NK-92 treated with Interleukin-12 subunit alpha and Interleukin-12 subunit beta, amount 100 ng/mL, for 24 hours (cell line): Measurements from ENCODE around the gene SIPA1L2.

ENCODE experiments used
- DNase-seq: peaks from one replicate; lab custom pipeline; 2025; lab: John Stamatoyannopoulos, UW

The SIPA1L2 gene

DNA sequence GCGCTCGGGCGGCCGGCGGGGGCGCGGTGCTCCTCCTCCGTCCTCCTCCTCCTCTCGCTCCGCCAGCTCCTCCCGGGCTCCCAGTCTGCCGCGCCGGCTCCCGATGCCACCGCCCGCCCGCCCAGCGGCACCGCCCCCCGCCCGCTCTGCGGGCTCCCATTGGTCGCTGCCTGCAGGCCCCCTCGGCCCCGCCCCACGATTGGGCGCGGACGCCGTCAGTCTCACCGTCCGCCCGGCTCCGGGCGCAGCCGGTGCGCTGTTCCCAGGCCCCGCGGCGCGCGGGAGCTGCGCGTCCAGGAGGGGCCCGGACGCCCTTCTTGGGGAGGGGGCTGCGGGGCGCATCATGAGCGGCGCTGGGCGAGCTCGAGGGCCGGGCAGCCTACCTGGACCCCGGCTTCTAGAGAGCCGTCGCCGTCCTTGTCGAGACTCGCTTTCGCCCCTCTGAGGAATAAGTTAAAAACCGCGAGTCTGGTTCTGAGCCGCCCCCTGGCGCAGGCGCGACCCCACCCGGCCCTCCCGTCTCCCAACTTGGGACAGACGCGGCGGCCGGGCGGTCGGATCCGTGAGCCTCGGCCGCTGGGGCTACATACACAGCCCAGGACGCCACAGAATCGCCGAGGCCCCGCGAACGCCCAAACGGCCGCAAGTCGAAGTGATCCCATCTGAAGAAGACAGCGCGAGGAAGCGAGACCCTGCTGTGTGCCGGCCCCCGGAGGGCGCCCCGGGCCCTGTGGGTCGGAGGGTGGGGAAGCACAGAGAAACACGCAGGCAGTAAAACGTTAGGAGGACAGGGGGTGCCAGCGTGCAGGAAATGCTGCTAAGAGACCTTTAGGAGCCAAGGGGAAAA is at the start of gene SIPA1L2:
SIPA1L2 (minus strand) TSS at position 87 of the 847 bp plus-strand sequence. CDS start 114,794 bp downstream, outside the sequence.
- no peak for DNase-seq

GRCh38 chr1:232678185-232678886 is 48.4 kb upstream of the SIPA1L2 start:
- no peak for DNase-seq

DNA sequence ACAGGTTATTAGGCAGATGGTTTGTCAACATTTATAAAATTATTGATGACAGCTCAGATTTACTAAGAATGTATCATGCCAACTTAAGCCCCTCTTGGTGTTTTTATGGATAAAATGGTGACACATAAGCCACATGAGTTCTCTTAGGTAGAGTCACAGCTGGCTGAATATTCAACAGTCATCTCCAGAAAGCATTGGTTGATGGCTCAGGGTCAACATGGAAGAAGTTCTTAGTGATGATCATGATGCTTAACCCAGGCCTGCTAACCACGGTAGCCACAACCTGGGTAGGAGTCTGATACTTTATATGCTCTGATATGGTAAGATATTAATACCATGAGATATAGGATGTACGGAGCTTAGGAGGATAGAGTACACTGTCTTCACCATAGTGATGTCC is 46.4 kb upstream of the SIPA1L2 start:
- DNase-seq: no peak

- no peak for DNase-seq
Observed at GRCh38 chr1:232675898-232676297, 46.0 kb upstream of the SIPA1L2 start.

DNA sequence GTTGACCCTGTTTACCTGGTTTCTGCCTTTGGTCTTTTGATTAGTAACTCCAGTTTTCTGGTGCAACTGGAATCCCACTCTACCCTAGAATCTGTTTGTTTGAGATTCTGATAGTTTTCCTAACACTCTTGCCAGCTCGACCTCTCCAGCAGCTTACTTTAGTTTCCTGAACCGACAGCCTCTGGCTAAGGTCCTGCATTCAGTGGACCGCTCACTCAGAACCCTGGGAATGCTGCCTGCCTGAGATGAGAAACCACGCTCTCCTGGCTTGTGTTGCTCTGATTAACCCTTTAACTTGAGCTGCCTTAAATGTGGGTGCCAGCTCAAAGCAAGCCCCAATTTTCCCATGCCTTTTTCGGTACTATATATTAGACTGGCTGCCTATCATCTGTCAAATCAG is 45.3 kb upstream of the SIPA1L2 start:
- no peak for DNase-seq

DNA sequence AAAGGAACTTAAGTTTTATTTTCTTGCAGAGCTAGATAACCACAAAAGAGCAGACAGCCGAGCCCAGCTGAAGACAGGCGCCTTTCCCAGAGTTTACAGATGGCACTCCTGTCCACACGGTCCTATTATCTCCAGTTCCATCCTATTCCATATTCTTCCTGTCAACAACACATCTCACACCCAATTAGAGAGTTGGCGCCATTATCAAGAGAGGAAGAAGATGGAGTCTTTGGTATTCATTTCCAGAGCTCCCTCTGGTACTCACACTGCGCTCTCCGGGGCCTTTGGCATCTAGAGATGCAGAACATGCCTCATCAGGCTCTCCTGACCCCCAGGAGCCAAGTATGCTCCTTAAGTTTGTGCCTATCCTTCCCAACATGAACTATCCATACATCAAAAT is 43.3 kb upstream of the SIPA1L2 start:
- no peak for DNase-seq

DNA sequence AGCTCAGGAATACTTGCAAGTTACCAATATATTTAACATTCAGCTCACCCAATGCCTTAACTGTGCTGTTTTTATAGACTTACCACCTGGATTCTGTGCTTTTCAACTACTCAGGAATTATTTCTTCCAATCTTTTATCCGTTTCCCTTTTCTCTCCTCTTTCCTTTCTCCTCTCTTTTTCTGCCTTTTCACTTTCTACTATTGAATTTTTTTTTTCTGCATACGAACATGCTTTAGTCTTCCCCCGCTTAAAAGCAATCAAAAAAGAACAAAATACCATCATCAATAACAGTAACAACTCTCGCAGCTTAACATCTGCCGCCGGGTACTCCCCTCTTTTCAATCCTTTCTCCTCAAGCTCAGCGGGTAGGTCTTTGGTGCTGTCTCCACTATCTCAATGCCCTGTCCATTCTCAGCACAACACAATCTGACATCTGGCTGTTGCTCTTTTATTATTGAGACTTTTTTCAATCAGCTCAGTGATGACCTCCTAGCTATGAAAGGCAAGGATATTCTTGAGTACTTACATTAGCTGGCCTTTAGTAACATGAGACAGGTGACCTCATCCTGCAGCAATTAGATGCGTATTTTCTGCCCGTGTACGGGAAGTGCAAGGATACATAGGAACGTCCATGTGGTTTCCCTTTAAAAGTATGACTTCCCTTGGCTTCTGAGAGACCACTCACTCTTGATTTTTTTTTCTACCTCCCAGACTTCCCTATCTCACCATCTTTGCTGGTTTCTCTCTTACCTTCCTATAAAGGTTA is 40.2 kb upstream of the SIPA1L2 start:
- no peak for DNase-seq

DNA sequence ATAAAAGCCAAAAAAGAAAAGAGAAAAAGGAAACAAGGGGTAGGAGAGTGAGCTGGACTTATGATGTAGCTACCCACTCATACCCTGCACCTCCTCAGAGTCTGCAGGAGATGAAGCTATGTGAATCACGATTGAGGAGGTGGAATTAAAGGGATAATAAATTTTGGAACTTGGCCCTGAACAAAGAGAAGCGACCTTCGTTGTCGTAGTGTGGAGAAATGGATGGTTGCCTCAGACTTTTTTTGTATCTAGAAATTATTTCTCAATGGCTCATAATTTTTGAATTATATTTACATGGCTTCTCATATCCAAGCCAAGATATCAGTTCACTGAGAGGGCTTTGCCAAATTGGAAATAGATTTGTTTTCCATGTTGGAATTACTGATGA is 37.8 kb upstream of the SIPA1L2 start:
- no peak for DNase-seq

- DNase-seq: no peak
Observed at GRCh38 chr1:232667094-232667777, 37.3 kb upstream of the SIPA1L2 start.

DNA sequence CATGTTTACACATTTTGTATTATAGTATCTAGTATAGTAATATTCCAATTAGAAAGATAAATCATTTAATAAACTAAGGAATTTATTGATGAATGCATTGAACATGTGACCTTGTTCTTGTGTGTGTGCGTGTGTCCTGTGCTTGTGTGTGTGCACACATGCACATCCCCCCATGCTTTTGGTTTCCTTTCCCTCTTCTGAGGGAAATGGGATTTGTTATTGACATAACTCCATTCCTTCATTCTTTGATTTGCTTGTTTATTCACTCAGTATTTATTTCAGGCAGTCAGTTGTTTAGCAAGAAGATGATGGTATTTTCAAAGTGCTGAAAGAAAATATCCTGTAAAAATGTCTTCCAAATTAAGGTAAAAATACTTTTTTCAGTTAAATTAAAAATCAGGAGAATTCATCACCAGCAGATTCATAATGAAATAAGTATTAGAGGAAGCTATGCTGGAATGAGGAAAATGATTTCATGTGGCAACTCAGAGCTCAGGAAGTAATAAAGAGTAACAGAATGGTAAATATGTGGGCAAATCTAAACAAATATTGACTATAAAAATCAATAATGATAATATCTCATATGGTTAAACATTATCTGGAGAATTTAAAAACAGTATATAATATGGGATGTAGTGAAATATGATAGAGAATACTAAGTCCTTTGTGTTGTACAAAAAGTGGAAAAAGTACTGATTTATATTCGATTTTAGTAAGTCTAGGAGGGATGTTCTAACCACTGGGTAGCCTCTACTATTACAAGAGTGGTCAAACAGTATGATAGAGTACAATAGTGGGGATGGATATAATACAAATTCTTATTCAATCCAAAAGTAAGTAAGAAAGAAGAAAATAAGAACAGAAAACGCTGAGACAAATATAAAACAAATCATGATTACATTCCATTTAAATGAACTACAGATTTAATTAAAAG is 35.2 kb upstream of the SIPA1L2 start:
- DNase-seq: no peak

GRCh38 chr1:232662910-232663309 is 33.0 kb upstream of the SIPA1L2 start:
- DNase-seq: no peak

DNA sequence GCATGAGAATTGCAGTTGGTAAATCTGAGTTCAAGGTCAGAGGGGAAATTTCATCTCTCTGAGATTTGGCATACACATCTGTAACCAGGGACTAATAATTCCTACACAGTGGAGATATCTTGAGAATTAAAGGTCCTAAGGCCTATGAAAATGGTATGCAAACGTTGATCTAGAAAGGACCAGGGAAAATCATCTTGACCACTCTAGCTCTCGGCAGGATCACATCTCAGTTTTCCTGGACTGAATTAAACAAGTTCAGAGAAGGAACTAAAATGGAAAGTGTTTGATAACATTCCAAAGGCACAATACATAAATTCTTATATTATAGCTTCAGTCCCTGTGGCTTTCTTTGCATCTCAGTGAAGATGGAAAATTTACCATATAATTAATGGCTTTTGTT is 28.5 kb upstream of the SIPA1L2 start:
- no peak for DNase-seq

DNA sequence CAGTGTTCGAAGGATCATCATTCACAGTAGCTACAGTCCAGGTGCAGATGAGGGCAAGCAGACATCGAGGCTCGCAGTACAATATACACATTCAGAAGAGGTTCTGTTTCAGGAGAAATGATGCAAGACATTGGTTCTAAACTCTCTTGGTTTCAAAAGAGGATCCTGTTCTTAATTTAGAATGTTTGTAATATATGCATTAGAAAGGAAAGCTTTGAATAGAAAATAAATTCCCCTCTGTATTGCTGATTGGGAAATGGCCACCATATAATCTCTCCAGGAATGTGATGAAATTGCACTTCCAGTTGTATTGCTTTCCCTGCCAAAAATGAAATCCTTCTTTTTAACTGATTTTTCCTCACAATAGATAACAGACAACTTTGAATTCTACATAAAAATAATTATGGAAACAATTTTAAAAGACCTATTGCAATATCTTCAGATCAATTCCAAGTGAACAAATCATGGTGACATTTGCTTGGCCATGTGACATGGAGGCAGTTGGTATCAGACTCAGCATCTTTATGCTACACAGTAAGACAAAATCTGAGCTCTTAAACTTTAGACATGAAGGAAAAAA is 27.6 kb upstream of the SIPA1L2 start:
- DNase-seq: no peak

DNA sequence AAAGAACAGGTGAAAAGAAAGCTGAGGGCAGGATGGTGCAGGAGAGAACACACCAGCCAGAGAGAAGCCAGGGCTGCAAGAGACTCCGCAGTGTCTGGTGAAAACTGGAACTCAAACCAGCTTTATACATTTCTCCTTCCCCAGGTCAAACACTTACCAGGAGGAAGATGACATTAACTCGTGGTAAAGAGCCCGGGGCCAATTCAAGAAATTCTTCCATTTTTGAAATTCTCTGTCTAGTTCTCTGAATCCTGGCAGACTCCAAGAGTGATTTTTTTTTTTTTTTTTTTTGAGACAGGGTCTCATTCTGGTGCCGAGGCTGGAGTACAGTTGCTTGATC is 25.8 kb upstream of the SIPA1L2 start:
- DNase-seq: no peak

- DNase-seq: no peak
Observed at GRCh38 chr1:232655028-232655745, 25.3 kb upstream of the SIPA1L2 start.

DNA sequence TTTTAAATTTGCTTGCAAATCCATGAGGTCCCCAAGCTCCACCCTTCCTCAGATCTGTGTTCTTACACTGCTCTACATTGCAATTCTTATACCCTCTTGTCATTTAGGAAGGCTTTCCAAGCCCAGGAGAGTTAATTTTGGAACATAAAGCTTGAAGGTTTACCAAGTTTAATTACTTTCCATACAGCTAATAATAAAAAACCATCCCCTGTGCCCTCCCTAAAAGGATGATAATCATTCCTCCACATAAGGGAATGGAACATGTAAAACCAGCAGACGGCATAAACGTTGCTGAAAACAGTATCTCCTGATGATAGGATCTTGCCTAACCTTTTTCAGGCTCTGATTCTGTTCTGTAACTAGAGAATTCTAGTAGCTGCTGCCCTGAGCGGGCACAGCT is 23.9 kb upstream of the SIPA1L2 start:
- no peak for DNase-seq

DNA sequence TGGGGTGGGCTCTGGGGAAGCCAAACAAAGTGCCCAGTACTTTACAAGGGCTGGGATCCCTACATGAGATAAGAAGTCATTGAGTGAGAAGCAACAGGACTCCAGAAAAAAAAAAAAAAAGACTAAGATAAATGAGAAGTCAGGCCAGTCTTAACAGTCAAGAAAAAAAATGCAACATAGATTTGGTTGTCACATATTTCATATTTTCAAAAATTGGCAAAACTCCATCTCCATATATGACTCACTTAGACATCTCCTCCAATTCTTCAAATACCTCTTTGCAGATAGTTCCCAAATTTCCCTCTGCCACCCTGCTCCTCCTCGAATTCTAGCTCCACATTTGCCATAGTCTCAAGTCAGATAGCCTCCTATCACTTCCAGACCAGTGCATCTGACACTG is 20.9 kb upstream of the SIPA1L2 start:
- DNase-seq: no peak

- no peak for DNase-seq
Observed at GRCh38 chr1:232650418-232650817, 20.5 kb upstream of the SIPA1L2 start.

DNA sequence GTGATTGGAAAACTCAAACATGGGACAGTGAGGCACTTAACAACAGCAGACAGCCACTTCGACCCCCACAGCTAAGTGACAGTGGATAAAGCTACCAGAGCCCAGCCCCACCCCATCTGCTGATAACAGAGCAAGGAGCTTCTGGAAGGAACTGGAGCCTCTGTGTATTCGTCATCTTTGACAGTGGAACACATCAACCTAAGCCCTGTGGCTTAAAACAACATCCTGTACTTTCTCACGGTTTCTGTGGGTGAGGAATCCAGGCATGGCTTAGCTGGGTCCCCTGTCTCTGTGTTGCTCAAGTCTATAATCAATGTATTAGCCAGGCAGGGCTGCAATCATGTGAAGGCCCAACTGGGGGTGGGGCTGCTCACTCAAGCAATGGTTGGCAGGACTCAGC is 18.4 kb upstream of the SIPA1L2 start:
- no peak for DNase-seq

DNA sequence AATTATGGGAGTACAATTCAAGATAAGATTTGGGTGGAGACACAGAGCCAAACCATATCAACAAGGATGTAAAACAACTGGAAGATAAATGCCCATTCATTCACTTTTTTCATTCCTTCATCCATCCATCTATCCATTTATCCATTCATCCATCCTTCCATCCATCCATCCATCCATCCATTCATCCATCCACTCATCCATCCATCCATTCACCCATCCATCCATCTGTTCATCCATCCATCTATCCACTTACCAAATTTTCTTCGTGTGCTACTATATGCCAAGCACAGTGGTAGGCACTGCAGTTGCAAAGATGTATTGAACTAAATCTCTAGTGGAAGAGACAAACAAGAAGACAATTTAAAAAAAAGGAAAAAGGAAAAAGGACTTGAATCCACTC is 14.3 kb upstream of the SIPA1L2 start:
- no peak for DNase-seq
